NCI-H2029 (cell line): ENCODE data around the gene TTC29.
"Not testable (repeated sequence)": the region's sequence is repeated elsewhere in the genome, so short reads cannot be mapped to it uniquely, and the experiment has no call there.

Experiments used
- DNase-seq: peaks from one replicate; lab custom pipeline; 2025; lab: John Stamatoyannopoulos, UW

Gene TTC29

GRCh38 chr4:146709956-146710355, 235.7 kb downstream of the TTC29 start:
- DNase-seq: no peak

DNA sequence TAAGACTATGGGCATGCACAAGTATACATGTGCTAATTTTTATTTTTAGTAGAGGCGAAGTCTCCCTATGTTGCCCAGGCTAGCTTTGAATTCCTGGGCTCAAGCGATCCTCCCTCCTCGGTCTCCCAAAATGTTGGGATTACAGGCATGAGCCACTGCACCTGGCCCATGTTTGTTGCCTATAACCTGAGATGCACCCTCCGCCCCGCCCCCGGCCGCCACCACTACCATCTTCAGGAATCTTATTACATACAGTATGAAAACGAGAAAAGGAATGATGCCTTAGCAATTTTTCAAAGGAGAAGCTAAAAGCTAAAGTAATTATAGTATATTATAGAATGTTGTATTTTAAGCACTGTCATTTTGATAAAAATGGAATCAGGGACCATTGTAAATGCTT, 245.8 kb downstream of the TTC29 start:
- no peak for DNase-seq

DNA sequence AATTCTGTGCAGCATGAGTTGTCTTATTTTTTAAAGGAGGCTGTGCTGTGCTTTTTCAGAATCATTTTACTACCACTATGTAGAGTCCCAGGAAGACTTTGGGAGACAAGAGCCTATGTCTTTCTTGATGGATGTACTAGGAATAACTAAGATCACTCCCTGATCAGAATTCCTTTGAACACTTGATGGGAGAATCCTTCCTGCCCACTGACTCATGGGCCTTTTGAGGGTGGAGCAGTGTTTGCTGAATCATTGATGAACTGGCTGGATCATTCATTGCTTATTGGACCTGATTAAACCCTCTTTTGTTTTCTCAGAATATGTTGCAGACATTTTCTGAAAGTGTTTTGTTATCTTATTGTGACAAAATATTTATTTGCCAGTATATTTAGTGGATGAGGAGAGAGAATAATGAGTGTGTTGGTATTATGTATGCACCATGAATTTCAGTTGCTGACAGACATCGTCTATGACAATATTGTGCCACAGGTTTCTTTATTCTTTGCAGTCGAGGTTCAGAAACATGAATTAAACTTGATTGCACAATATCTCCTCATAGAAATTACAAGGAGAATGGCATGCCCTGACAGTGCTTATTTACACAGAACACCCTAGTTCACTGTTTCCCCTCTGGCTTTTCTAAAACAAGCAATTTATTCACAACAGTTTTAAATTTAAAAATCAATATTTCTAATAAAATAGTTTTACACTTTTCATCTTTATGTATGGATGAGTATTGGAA, 270.7 kb downstream of the TTC29 start:
- DNase-seq: no peak

- DNase-seq: not testable (repeated sequence)
Observed at GRCh38 chr4:146663968-146664311, 281.7 kb downstream of the TTC29 start.

GRCh38 chr4:146661367-146661766, 284.3 kb downstream of the TTC29 start:
- DNase-seq: no peak
